SIG-M5 treated with dmso at 0.1 percent for 504 hours (cell line): ENCODE data around the gene FAM131B.
"Not testable (repeated sequence)": the region's sequence is repeated elsewhere in the genome, so short reads cannot be mapped to it uniquely, and the experiment has no call there.

Experiments used
- DNase-seq: peaks from one replicate; lab custom pipeline; 2025; ENCODE audit not compliant: unreplicated experiment; lab: John Stamatoyannopoulos, UW

FAM131B gene

GRCh38 chr7:143362131-143363015, at the start of gene FAM131B:
TSS of gene FAM131B (minus strand) at chr7:143362713. CDS start at chr7:143362603, 110 bp downstream.
- no peak for DNase-seq

GRCh38 chr7:143411976-143412708, 49.6 kb upstream of the FAM131B start:
- DNase-seq, result no peak

GRCh38 chr7:143410521-143411004, 48.0 kb upstream of the FAM131B start:
- peak; percentile 97 for DNase-seq

- peak; percentile 64 for DNase-seq
Measured at GRCh38 chr7:143408686-143409561, 46.4 kb upstream of the FAM131B start, which contains the start of gene EPHA1. TSS of gene EPHA1 (minus strand) at chr7:143408856. CDS start at chr7:143408805, 51 bp downstream.

- no peak for DNase-seq
Measured at GRCh38 chr7:143408252-143408685, 45.8 kb upstream of the FAM131B start.

- peak; percentile 68 for DNase-seq
Measured at GRCh38 chr7:143407287-143408251, 45.1 kb upstream of the FAM131B start.

GRCh38 chr7:143406002-143406357, 43.5 kb upstream of the FAM131B start:
- no peak for DNase-seq

DNA sequence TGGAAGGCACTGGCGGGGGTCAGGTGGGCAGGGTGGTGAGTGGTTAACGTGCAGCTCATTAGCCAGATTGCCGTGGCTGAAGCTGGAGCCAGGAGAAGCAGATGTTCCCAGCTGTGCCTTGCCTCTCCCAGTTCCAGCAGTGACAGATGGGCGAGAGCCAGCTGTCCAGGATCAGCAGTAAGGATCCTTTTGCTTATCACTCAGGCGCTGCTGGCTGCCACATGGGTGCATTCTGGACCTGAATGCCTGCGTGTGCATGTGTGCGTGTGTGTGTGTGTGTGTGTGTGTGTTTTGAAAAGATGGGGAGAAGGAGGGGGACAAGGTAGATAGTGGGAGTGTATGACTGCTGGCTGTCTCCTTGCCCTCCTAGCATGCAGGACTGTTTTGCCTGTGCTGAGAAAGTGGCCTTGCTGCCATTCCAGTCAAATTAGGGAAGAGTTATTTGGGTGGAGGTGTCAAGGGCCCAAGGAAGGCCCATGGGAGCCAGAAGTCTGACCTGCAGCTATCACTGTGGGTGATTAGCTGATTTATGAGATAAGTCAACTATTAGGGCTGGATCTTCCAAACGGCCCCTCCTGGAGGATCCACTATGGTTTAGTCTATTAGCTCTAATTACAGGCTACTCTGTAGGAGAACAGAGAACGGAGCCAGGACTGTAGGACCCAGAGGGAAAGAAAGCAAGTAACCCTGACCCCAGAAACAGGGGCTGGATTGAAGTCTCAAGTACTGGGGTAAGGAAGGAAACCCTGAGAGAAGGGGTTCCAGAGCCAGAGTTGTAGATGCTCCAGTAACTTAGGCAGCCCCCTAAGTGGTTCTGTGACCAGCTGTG, 42.9 kb upstream of the FAM131B start:
- no peak for DNase-seq

GRCh38 chr7:143402233-143402632, 39.7 kb upstream of the FAM131B start:
- DNase-seq, result not testable (repeated sequence)

GRCh38 chr7:143401265-143401664, 38.8 kb upstream of the FAM131B start:
- no peak for DNase-seq

DNA sequence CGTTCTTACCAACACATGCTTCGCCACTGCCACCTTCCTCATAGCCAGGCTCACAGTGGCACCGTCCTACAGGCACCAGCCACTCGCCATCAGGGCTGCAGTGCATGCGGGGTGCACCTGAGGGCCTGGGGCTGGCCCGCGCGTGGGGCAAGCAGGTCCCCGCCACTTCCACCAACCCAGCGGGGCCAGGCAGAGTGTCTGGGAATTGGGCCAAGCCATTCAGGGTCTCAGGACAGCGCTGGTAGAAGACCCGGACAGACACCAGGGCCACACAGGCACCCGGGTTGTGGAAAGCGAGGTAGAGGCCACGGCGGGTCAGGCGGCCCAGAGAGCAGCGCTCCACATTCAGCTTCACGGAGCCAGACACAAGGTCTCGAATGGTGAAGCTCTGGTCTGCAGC, 37.1 kb upstream of the FAM131B start:
- no peak for DNase-seq

GRCh38 chr7:143399151-143399550, 36.6 kb upstream of the FAM131B start:
- no peak for DNase-seq

- no peak for DNase-seq
Measured at GRCh38 chr7:143398616-143399015, 36.1 kb upstream of the FAM131B start.

- no peak for DNase-seq
Measured at GRCh38 chr7:143397710-143398530, 35.4 kb upstream of the FAM131B start.

GRCh38 chr7:143396625-143397556, 34.4 kb upstream of the FAM131B start:
- no peak for DNase-seq

GRCh38 chr7:143396182-143396581, 33.7 kb upstream of the FAM131B start:
- DNase-seq, result no peak
